Hippocampal formation (tissue), 2 donors: ENCODE measurements around the gene MAPK8IP3.

Experiments used
- DNase-seq, 2 donors: peaks; one replicate each; lab custom pipeline; 2025; lab: John Stamatoyannopoulos, UW

MAPK8IP3 gene

GRCh38 chr16:1773703-1774447, 67.9 kb downstream of the MAPK8IP3 start:
- no peak for DNase-seq

- no peak for DNase-seq
These were observed 68.4 kb downstream of the MAPK8IP3 start for GRCh38 chr16:1774448-1774780.

- no peak for DNase-seq
These were observed 69.2 kb downstream of the MAPK8IP3 start for GRCh38 chr16:1775006-1775845.

- no peak for DNase-seq
These were observed 70.1 kb downstream of the MAPK8IP3 start for GRCh38 chr16:1775846-1776671.

- DNase-seq, result no peak
These were observed 70.6 kb downstream of the MAPK8IP3 start for GRCh38 chr16:1776672-1776955.

- no peak for DNase-seq
These were observed 71.0 kb downstream of the MAPK8IP3 start for GRCh38 chr16:1776991-1777374.

GRCh38 chr16:1777375-1778199, 71.6 kb downstream of the MAPK8IP3 start:
- no peak for DNase-seq

- no peak for DNase-seq
These were observed 72.5 kb downstream of the MAPK8IP3 start for GRCh38 chr16:1778200-1779179.

- no peak for DNase-seq
These were observed 73.3 kb downstream of the MAPK8IP3 start for GRCh38 chr16:1779234-1779701.

GRCh38 chr16:1779741-1780676, 74.0 kb downstream of the MAPK8IP3 start:
- DNase-seq, result no peak

GRCh38 chr16:1780677-1781072, 74.7 kb downstream of the MAPK8IP3 start:
- no peak for DNase-seq

- DNase-seq, result no peak
These were observed 75.3 kb downstream of the MAPK8IP3 start for GRCh38 chr16:1781254-1781653.

GRCh38 chr16:1781758-1782407, 75.9 kb downstream of the MAPK8IP3 start:
- DNase-seq, result no peak

- peak; percentile 100 for DNase-seq
These were observed 76.6 kb downstream of the MAPK8IP3 start, which contains the start of the genes NUBP2 and SPSB3 for GRCh38 chr16:1782408-1783264. NUBP2 (plus strand) TSS chr16:1782960; CDS start chr16:1783021, 61 bp downstream. SPSB3 (minus strand) TSS chr16:1782571; CDS start chr16:1781483, 1,088 bp downstream.

GRCh38 chr16:1784977-1785845, 79.2 kb downstream of the MAPK8IP3 start:
- DNase-seq, result no peak

- DNase-seq, result no peak
These were observed 79.8 kb downstream of the MAPK8IP3 start for GRCh38 chr16:1785846-1786170.
